Panc1 (cell line): ENCODE data around the gene R3HDM4.

Source experiments
- CTCF ChIP-seq: fragments of 450-650 bp; IDR thresholded peaks from 2 replicates; pipeline ENCODE4 v1.5.1; 2017; ENCODE audit warnings: mild to moderate bottlenecking
- POLR2AphosphoS5 ChIP-seq: IDR thresholded peaks from 2 replicates; pipeline ENCODE4 v1.6.1; 2012; ENCODE audit warnings: mild to moderate bottlenecking, low read depth, low read length, moderate library complexity
- SIN3A ChIP-seq: IDR thresholded peaks from 2 replicates; pipeline ENCODE4 v1.6.1; 2012; ENCODE audit warnings: low read depth, mild to moderate bottlenecking, low read length, moderate library complexity, borderline replicate concordance; ENCODE audit not compliant: insufficient read depth
- TCF7L2 ChIP-seq: IDR thresholded peaks from 2 replicates; pipeline ENCODE4 v1.6.1; 2011; ENCODE audit warnings: mild to moderate bottlenecking, low read depth, low read length, inconsistent platforms
- TF ChIP-seq, protein P1 (sequence below), 2 experiments: IDR thresholded peaks; 2 replicates each; pipeline ENCODE4 v1.6.1; 2011 to 2012; ENCODE audit warnings: low read depth in 2 of 2, control low read depth in 1 of 2, low read length in 1 of 2, mild to moderate bottlenecking in 1 of 2, moderate library complexity in 1 of 2; ENCODE audit not compliant: insufficient read depth in 1 of 2

GRCh38 chr19:920051-920864 is 7.2 kb upstream of the R3HDM4 start:
- no peak for TF ChIP-seq CTCF
- no peak for TF ChIP-seq POLR2AphosphoS5
- TF ChIP-seq, protein P1, sequence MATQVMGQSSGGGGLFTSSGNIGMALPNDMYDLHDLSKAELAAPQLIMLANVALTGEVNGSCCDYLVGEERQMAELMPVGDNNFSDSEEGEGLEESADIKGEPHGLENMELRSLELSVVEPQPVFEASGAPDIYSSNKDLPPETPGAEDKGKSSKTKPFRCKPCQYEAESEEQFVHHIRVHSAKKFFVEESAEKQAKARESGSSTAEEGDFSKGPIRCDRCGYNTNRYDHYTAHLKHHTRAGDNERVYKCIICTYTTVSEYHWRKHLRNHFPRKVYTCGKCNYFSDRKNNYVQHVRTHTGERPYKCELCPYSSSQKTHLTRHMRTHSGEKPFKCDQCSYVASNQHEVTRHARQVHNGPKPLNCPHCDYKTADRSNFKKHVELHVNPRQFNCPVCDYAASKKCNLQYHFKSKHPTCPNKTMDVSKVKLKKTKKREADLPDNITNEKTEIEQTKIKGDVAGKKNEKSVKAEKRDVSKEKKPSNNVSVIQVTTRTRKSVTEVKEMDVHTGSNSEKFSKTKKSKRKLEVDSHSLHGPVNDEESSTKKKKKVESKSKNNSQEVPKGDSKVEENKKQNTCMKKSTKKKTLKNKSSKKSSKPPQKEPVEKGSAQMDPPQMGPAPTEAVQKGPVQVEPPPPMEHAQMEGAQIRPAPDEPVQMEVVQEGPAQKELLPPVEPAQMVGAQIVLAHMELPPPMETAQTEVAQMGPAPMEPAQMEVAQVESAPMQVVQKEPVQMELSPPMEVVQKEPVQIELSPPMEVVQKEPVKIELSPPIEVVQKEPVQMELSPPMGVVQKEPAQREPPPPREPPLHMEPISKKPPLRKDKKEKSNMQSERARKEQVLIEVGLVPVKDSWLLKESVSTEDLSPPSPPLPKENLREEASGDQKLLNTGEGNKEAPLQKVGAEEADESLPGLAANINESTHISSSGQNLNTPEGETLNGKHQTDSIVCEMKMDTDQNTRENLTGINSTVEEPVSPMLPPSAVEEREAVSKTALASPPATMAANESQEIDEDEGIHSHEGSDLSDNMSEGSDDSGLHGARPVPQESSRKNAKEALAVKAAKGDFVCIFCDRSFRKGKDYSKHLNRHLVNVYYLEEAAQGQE (IDR thresholded peaks at IDR 0.05; ENCODE audit: insufficient read depth in 1 of 2, low read depth in 2 of 2, low read length in 1 of 2) = no peak
- TF ChIP-seq SIN3A = no peak
- no peak for TF ChIP-seq TCF7L2
